ENCODE measurements around the gene NAPSA. TPM values are rescaled to one million over a fixed set of nuclear protein-coding genes. Genes with fewer than 3 reads are reported as not detected.

The NAPSA gene
- total RNA-seq, 4 donors from 2014 or later, result 0.17 to 3.7 (median 0.81) TPM

GRCh38 chr19:50409347-50409746, 43.9 kb upstream of the NAPSA start:
- no peak for DNase-seq (ENCODE audit: extremely low spot score)
- no peak for TF ChIP-seq POLR2AphosphoS5 (IDR thresholded peaks at IDR 0.05)
- no peak for TF ChIP-seq EP300 (IDR thresholded peaks at IDR 0.05)
- no peak for TF ChIP-seq CTCF (IDR thresholded peaks at IDR 0.05)
- no peak for TF ChIP-seq POLR2A (IDR thresholded peaks at IDR 0.05; ENCODE audit: low read depth)
- Histone ChIP-seq H3K36me3 (peaks cover 0 to 69% (median 45%) of the 10 kb centered on the region in 4 donors), H3K27me3 (no peaks in the 10 kb centered on the region), H3K27ac (replicated peaks in 1 of 4) (no peak overlapping the region), H3K4me1 (peaks cover 0 to under 1% (median 0%) of the 10 kb centered on the region in 4 donors), H3K4me3 (no peak overlapping the region), H3K9me3 (no peaks in the 10 kb centered on the region)
- WGBS, result no CpG with 5 or more reads among the region's 17 CpGs
- intact Hi-C loops (cut with DNase I), result no loop called here

GRCh38 chr19:50406829-50407228, 41.4 kb upstream of the NAPSA start:
- DNase-seq (ENCODE audit: extremely low spot score), result no peak
- TF ChIP-seq POLR2A (IDR thresholded peaks at IDR 0.05; ENCODE audit: low read depth) (no peak), EP300 (IDR thresholded peaks at IDR 0.05) (no peak)
- H3K27me3 ChIP-seq, result no peaks in the 10 kb centered on the region
- peaks cover 0 to 82% (median 61%) of the 10 kb centered on the region in 4 donors for H3K36me3 ChIP-seq
- no peak overlapping the region for H3K4me3 ChIP-seq
- H3K9me3 ChIP-seq, result no peaks in the 10 kb centered on the region
- no peaks in the 10 kb centered on the region for H3K4me1 ChIP-seq
- intact Hi-C loops (cut with DNase I), result no loop called here
- WGBS, result 92% methylated on average over 19 of the region's 19 CpGs
- H3K27ac ChIP-seq (replicated peaks in 1 of 4), result no peak overlapping the region

- H3K9me3 ChIP-seq, result no peaks in the 10 kb centered on the region
- intact Hi-C loops (cut with DNase I), result no loop called here
- no peak for TF ChIP-seq EP300 (IDR thresholded peaks at IDR 0.05)
- TF ChIP-seq CTCF (IDR thresholded peaks at IDR 0.05), result no peak
- TF ChIP-seq POLR2A (IDR thresholded peaks at IDR 0.05; ENCODE audit: low read depth), result no peak
- no peak for TF ChIP-seq POLR2AphosphoS5 (IDR thresholded peaks at IDR 0.05)
- H3K36me3 ChIP-seq, result peaks cover 0 to 82% (median 62%) of the 10 kb centered on the region in 4 donors
- H3K4me1 ChIP-seq, result no peaks in the 10 kb centered on the region
- H3K4me3 ChIP-seq, result no peak overlapping the region
- no peaks in the 10 kb centered on the region for H3K27me3 ChIP-seq
- no peak for DNase-seq (ENCODE audit: extremely low spot score)
- 88% methylated on average over 11 of the region's 22 CpGs for WGBS
- H3K27ac ChIP-seq (replicated peaks in 1 of 4), result no peak overlapping the region
These were observed 40.8 kb upstream of the NAPSA start for GRCh38 chr19:50406156-50406820.

GRCh38 chr19:50402544-50403301, 37.3 kb upstream of the NAPSA start:
- TF ChIP-seq EP300 (IDR thresholded peaks at IDR 0.05) (no peak), POLR2AphosphoS5 (IDR thresholded peaks at IDR 0.05) (no peak), POLR2A (IDR thresholded peaks at IDR 0.05; ENCODE audit: low read depth) (no peak), CTCF (IDR thresholded peaks at IDR 0.05) (no peak)
- WGBS, result 93% methylated on average over 19 of the region's 41 CpGs
- no peak overlapping the region for H3K4me3 ChIP-seq
- no peaks in the 10 kb centered on the region for H3K4me1 ChIP-seq
- no peak for DNase-seq (ENCODE audit: extremely low spot score)
- no peaks in the 10 kb centered on the region for H3K9me3 ChIP-seq
- H3K27ac ChIP-seq (replicated peaks in 1 of 4), result no peak overlapping the region
- intact Hi-C loops (cut with DNase I), result no loop called here
- H3K36me3 ChIP-seq, result peaks cover 0 to 53% (median 45%) of the 10 kb centered on the region in 4 donors
- no peaks in the 10 kb centered on the region for H3K27me3 ChIP-seq

All from esophagus muscularis mucosa (tissue), 4 donors.